Sigmoid colon (tissue), 4 donors: ENCODE results near the gene TCF12.

Experiments used
- CTCF ChIP-seq, 4 experiments: fragments of 450-650 bp in 3 of 4; fragments of 200-600 bp in 1 of 4; IDR thresholded peaks; one replicate each; pipeline ENCODE4 v1.5.1; 2016 to 2019; ENCODE audit warnings: antibody characterized with exemption in 4 of 4, mild to moderate bottlenecking in 3 of 4, moderate library complexity in 2 of 4
- EP300 ChIP-seq, 4 donors: sonication (generic); formaldehyde crosslinking; IDR thresholded peaks; one replicate each; pipeline ENCODE4 v1.6.1; 2017; ENCODE audit warnings: antibody characterized with exemption in 4 of 4
- POLR2A ChIP-seq, 2 donors: fragments of 450-650 bp; IDR thresholded peaks; one replicate each; pipeline ENCODE4 v1.6.1; 2016; ENCODE audit warnings: antibody characterized with exemption in 2 of 2, mild to moderate bottlenecking in 2 of 2, moderate library complexity in 2 of 2
- POLR2AphosphoS5 ChIP-seq, 4 donors: sonication (generic); formaldehyde crosslinking; IDR thresholded peaks; one replicate each; pipeline ENCODE4 v1.6.1; 2017; ENCODE audit warnings: antibody characterized with exemption in 4 of 4

- TF ChIP-seq CTCF (IDR thresholded peaks at IDR 0.05) (no peak), POLR2A (IDR thresholded peaks at IDR 0.05) (peak; percentile 66 to 72), POLR2AphosphoS5 (IDR thresholded peaks at IDR 0.05) (peak; percentile 87 to 95 (median 94)), EP300 (IDR thresholded peaks at IDR 0.05) (peak in 1 of 4 donors; percentile 42)
These were observed 31.3 kb upstream of the TCF12 start for GRCh38 chr15:56886932-56887781.
